GM21381 (cell line): ENCODE results near the gene WWOX.

ENCODE experiments used
- ATAC-seq: cut with Tn5 transposase; IDR thresholded peaks from one replicate; pipeline ENCODE4 v1.9.1; 2021; ENCODE audit warnings: mild to moderate bottlenecking, moderate library complexity; ENCODE audit not compliant: unreplicated experiment

Gene WWOX

GRCh38 chr16:78633551-78633950 lies 534.1 kb downstream of the WWOX start:
- no peak for ATAC-seq

GRCh38 chr16:78635807-78636206 lies 536.4 kb downstream of the WWOX start:
- no peak for ATAC-seq

GRCh38 chr16:78638371-78638770 lies 538.9 kb downstream of the WWOX start:
- no peak for ATAC-seq

- no peak for ATAC-seq
Observed at GRCh38 chr16:78639775-78640174, 540.3 kb downstream of the WWOX start.

- ATAC-seq = no peak
Observed at GRCh38 chr16:78640886-78641285, 541.4 kb downstream of the WWOX start.

- no peak for ATAC-seq
Observed at GRCh38 chr16:78641433-78641832, 542.0 kb downstream of the WWOX start.

- no peak for ATAC-seq
Observed at GRCh38 chr16:78642621-78643285, 543.3 kb downstream of the WWOX start.

GRCh38 chr16:78645657-78646056 lies 546.2 kb downstream of the WWOX start:
- ATAC-seq = no peak

GRCh38 chr16:78647019-78647418 lies 547.6 kb downstream of the WWOX start:
- no peak for ATAC-seq

GRCh38 chr16:78647491-78647890 lies 548.0 kb downstream of the WWOX start:
- ATAC-seq = no peak

- ATAC-seq = no peak
Observed at GRCh38 chr16:78648517-78648916, 549.1 kb downstream of the WWOX start.

GRCh38 chr16:78650339-78651074 lies 551.1 kb downstream of the WWOX start:
- ATAC-seq = no peak

GRCh38 chr16:78654929-78655328 lies 555.5 kb downstream of the WWOX start:
- no peak for ATAC-seq

- no peak for ATAC-seq
Observed at GRCh38 chr16:78655331-78656113, 556.1 kb downstream of the WWOX start.

- no peak for ATAC-seq
Observed at GRCh38 chr16:78656887-78657286, 557.4 kb downstream of the WWOX start.

- ATAC-seq = no peak
Observed at GRCh38 chr16:78659216-78659615, 559.8 kb downstream of the WWOX start.

- no peak for ATAC-seq
Observed at GRCh38 chr16:78659668-78660217, 560.3 kb downstream of the WWOX start.

- no peak for ATAC-seq
Observed at GRCh38 chr16:78660795-78661194, 561.3 kb downstream of the WWOX start.

GRCh38 chr16:78663690-78664089 lies 564.2 kb downstream of the WWOX start:
- no peak for ATAC-seq

- no peak for ATAC-seq
Observed at GRCh38 chr16:78664811-78665772, 565.6 kb downstream of the WWOX start.
